Mesenchymal stem cell (in vitro differentiated cells and primary cell): ENCODE measurements around the gene ENG.
A peak's percentile ranks its signal among the peaks of the same experiment; 100 is the strongest.

ENCODE experiments used
- DNase-seq: peaks from one replicate; pipeline ENCODE4 v3.0.0-alpha.2; 2013
- H2AFZ ChIP-seq: one replicate; pipeline ENCODE4 v1.6.1; 2013; ENCODE audit warnings: low read depth, mild to moderate bottlenecking, control low read depth, inconsistent platforms, low read length, moderate library complexity
- H2AK5ac ChIP-seq: 2 replicates; pipeline ENCODE4 v1.6.1; 2013; ENCODE audit warnings: low read length, moderate library complexity, mild to moderate bottlenecking, inconsistent platforms; ENCODE audit not compliant: severe bottlenecking
- H2BK120ac ChIP-seq: one replicate; pipeline ENCODE4 v1.6.1; 2013; ENCODE audit warnings: low read depth, mild to moderate bottlenecking, inconsistent platforms, low read length, moderate library complexity
- H2BK12ac ChIP-seq, 2 experiments: one replicate each; pipeline ENCODE4 v1.6.1; 2013; ENCODE audit warnings: inconsistent platforms in 2 of 2, low read length in 2 of 2, mild to moderate bottlenecking in 2 of 2, moderate library complexity in 2 of 2, control low read depth in 1 of 2
- H2BK15ac ChIP-seq: one replicate; pipeline ENCODE4 v1.6.1; 2013; ENCODE audit warnings: mild to moderate bottlenecking, low read depth, inconsistent platforms; ENCODE audit not compliant: poor library complexity, severe bottlenecking
- H2BK5ac ChIP-seq: 2 replicates; pipeline ENCODE4 v1.6.1; 2013; ENCODE audit warnings: low read depth, mild to moderate bottlenecking, low read length, control low read depth, inconsistent platforms; ENCODE audit not compliant: poor library complexity, severe bottlenecking
- H3K14ac ChIP-seq, 2 experiments: one replicate each; pipeline ENCODE4 v1.6.1; 2013; ENCODE audit warnings: inconsistent platforms in 2 of 2, low read length in 2 of 2, control low read depth in 1 of 2, mild to moderate bottlenecking in 1 of 2, moderate library complexity in 1 of 2
- H3K18ac ChIP-seq, 2 experiments: one replicate each; pipeline ENCODE4 v1.6.1; 2013; ENCODE audit warnings: inconsistent platforms in 2 of 2, low read length in 2 of 2, control low read depth in 1 of 2, low read depth in 1 of 2, mild to moderate bottlenecking in 1 of 2
- H3K23ac ChIP-seq, 2 experiments: one replicate each; pipeline ENCODE4 v1.6.1; 2013; ENCODE audit warnings: inconsistent platforms in 2 of 2, low read length in 2 of 2, mild to moderate bottlenecking in 2 of 2, moderate library complexity in 2 of 2, control low read depth in 1 of 2
- H3K27ac ChIP-seq: 2 replicates; pipeline ENCODE4 v1.5.1; 2013; ENCODE audit warnings: mild to moderate bottlenecking, moderate library complexity, low read length, control low read depth, inconsistent platforms; ENCODE audit not compliant: poor library complexity, severe bottlenecking
- H3K27me3 ChIP-seq, 2 experiments: 2 replicates each; pipeline versions ENCODE4 v1.6.1 to v1.7.0; 2013; ENCODE audit warnings: low read length in 2 of 2, mild to moderate bottlenecking in 2 of 2, moderate library complexity in 2 of 2, control low read depth in 1 of 2, inconsistent platforms in 1 of 2; ENCODE audit not compliant: control insufficient read depth in 1 of 2, insufficient read depth in 1 of 2
- H3K36me3 ChIP-seq, 2 experiments: 2 replicates each; pipeline versions ENCODE4 v1.6.1 to v1.7.0; 2013; ENCODE audit warnings: low read length in 2 of 2, control low read depth in 1 of 2, inconsistent platforms in 1 of 2, low read depth in 1 of 2, mild to moderate bottlenecking in 1 of 2; ENCODE audit not compliant: insufficient read depth in 2 of 2, control insufficient read depth in 1 of 2
- H3K4ac ChIP-seq, 2 experiments: one replicate each; pipeline ENCODE4 v1.6.1; 2013; ENCODE audit warnings: inconsistent platforms in 2 of 2, low read length in 2 of 2, mild to moderate bottlenecking in 2 of 2, moderate library complexity in 2 of 2, control low read depth in 1 of 2, low read depth in 1 of 2
- H3K4me1 ChIP-seq: 2 replicates; pipeline ENCODE4 v1.6.1; 2013; ENCODE audit warnings: low read depth, low read length, control low read depth; ENCODE audit not compliant: control insufficient read depth, insufficient read depth
- H3K4me2 ChIP-seq: 2 replicates; pipeline ENCODE4 v1.6.1; 2013; ENCODE audit warnings: low read length, mild to moderate bottlenecking, inconsistent platforms; ENCODE audit not compliant: poor library complexity, severe bottlenecking
- H3K4me3 ChIP-seq, 2 experiments: 2 replicates each; pipeline versions ENCODE4 v1.5.1 to v1.7.0; 2013; ENCODE audit warnings: low read length in 2 of 2, mild to moderate bottlenecking in 2 of 2, control low read depth in 1 of 2, low read depth in 1 of 2; ENCODE audit not compliant: insufficient read depth in 1 of 2
- H3K79me1 ChIP-seq: replicated peaks from 2 replicates; pipeline ENCODE4 v1.6.1; 2013; ENCODE audit warnings: mild to moderate bottlenecking, control low read depth, low read length, inconsistent platforms; ENCODE audit not compliant: poor library complexity, severe bottlenecking
- H3K9ac ChIP-seq: 2 replicates; pipeline ENCODE4 v1.7.0; 2013; ENCODE audit warnings: mild to moderate bottlenecking, low read length, moderate library complexity
- H3K9me3 ChIP-seq: 2 replicates; pipeline ENCODE4 v1.7.0; 2013; ENCODE audit warnings: mild to moderate bottlenecking, low read length; ENCODE audit not compliant: control insufficient read depth
- H4K8ac ChIP-seq: one replicate; pipeline ENCODE4 v1.6.1; 2013; ENCODE audit warnings: inconsistent platforms, mild to moderate bottlenecking, low read length, moderate library complexity
- H4K91ac ChIP-seq: one replicate; pipeline ENCODE4 v1.6.1; 2013; ENCODE audit warnings: mild to moderate bottlenecking, low read length, inconsistent platforms
- WGBS: methylation state at CpG from one replicate; pipeline ENCODE4 v1.1.7; 2013; ENCODE audit warnings: mixed read lengths; 5-methylcytosine and 5-hydroxymethylcytosine counted together

ENG gene

GRCh38 chr9:127876026-127876763, 21.7 kb upstream of the ENG start:
- Histone ChIP-seq H3K23ac (peak overlapping the region in 1 of 2 experiments; percentile 51), H3K18ac (peak overlapping the region; percentile 65 to 90), H3K4me2 (peak overlapping the region; percentile 13), H3K14ac (peak overlapping the region in 1 of 2 experiments; percentile 80), H2BK15ac (peak overlapping the region; percentile 34), H2BK120ac (peak overlapping the region; percentile 51), H4K91ac (peak overlapping the region; percentile 87), H3K4ac (peak overlapping the region; percentile 56 to 94), H3K27ac (no peak overlapping the region), H3K79me1 (peaks cover 19% of the 10 kb centered on the region), H3K9ac (peak overlapping the region; percentile 93), H2BK5ac (no peak overlapping the region), H2AK5ac (peak overlapping the region; percentile 5), H2BK12ac (peak overlapping the region; percentile 29 to 61), H3K4me3 (peak overlapping the region in 1 of 2 experiments; percentile 90), H4K8ac (peak overlapping the region; percentile 56), H3K36me3 (peaks cover 28 to 33% of the 10 kb centered on the region in 2 experiments), H2AFZ (no peak overlapping the region), H3K27me3 (no peaks in the 10 kb centered on the region), H3K9me3 (no peaks in the 10 kb centered on the region), H3K4me1 (peaks cover 43% of the 10 kb centered on the region)
- WGBS, result 89% methylated on average over 11 of the region's 14 CpGs
- DNase-seq, result no peak

GRCh38 chr9:127875306-127875966, 21.0 kb upstream of the ENG start:
- H3K9ac ChIP-seq, result peak overlapping the region; percentile 77
- H3K4me1 ChIP-seq, result peaks cover 43% of the 10 kb centered on the region
- H2BK15ac ChIP-seq, result peak overlapping the region; percentile 55
- peak overlapping the region; percentile 65 to 95 for H3K18ac ChIP-seq
- no peaks in the 10 kb centered on the region for H3K9me3 ChIP-seq
- peak overlapping the region; percentile 19 for H2BK120ac ChIP-seq
- no peak overlapping the region for H2AFZ ChIP-seq
- peak overlapping the region in 1 of 2 experiments; percentile 90 for H3K14ac ChIP-seq
- H3K27ac ChIP-seq, result no peak overlapping the region
- peak overlapping the region; percentile 30 for H3K4me2 ChIP-seq
- peak overlapping the region in 1 of 2 experiments; percentile 51 for H3K23ac ChIP-seq
- H3K4me3 ChIP-seq, result peak overlapping the region in 1 of 2 experiments; percentile 75
- WGBS, result 70% methylated on average over 10 of the region's 10 CpGs
- peak overlapping the region; percentile 43 for H2AK5ac ChIP-seq
- H4K8ac ChIP-seq, result peak overlapping the region; percentile 56
- peaks cover 35 to 41% of the 10 kb centered on the region in 2 experiments for H3K36me3 ChIP-seq
- peak overlapping the region; percentile 43 to 65 for H3K4ac ChIP-seq
- H2BK12ac ChIP-seq, result peak overlapping the region; percentile 29 to 82
- peak; percentile 83 for DNase-seq
- H3K79me1 ChIP-seq, result peaks cover 19% of the 10 kb centered on the region
- no peak overlapping the region for H2BK5ac ChIP-seq
- H4K91ac ChIP-seq, result peak overlapping the region; percentile 87
- H3K27me3 ChIP-seq, result no peaks in the 10 kb centered on the region

DNA sequence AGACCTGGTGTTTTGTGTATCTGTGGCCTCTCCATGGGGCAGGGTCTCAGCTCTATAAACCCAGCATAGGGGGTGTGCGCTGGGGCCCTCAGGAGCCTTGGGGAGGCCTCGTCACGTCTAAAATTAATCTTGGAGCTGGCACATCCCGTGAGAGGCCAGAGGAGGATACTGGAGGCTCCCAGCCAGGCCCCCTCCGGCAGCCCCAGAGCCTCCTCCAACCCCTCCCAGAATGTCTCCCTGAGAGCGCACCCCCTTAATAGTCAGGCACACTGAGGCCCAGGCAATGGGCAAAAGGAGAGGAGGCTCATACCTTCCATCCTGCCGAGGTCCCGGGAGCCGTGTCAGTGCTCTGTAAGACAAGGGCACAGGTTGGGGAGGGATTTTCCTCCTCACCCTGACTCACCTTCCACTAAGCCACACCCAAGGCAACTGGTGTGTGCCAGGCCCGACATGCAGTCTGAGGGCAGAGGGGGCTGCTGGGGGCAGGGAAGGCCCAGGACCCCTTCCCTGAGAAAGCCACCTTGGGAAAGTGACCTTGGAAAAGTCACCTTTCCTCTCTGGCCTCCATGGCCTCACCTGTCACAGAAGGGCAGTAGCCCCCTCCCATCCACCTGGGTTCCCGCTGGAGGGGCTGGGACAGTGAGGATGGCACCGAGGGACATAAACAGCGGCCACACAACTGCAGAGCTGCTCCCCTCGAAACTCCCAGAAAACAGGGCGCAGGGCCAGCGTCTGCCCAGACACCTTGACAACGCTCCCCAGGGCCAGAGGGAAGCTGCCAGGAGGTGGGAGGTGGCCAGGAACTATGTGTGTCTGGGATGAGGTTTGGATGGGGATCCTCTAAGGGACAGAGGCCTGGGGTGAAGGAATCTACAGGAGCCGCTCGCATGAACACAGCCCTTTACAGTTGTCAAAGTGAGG, 20.1 kb upstream of the ENG start:
- H3K4ac ChIP-seq, result peak overlapping the region in 1 of 2 experiments; percentile 66
- peak overlapping the region; percentile 50 for H4K8ac ChIP-seq
- peak overlapping the region in 1 of 2 experiments; percentile 95 for H3K18ac ChIP-seq
- peak overlapping the region; percentile 79 for H4K91ac ChIP-seq
- H3K27me3 ChIP-seq, result no peaks in the 10 kb centered on the region
- H3K14ac ChIP-seq, result no peak overlapping the region
- no peak overlapping the region for H3K27ac ChIP-seq
- 97% methylated on average over 16 of the region's 19 CpGs for WGBS
- no peak overlapping the region for H2BK15ac ChIP-seq
- peaks cover 19% of the 10 kb centered on the region for H3K79me1 ChIP-seq
- no peak overlapping the region for H2BK5ac ChIP-seq
- peak overlapping the region in 1 of 2 experiments; percentile 75 for H3K4me3 ChIP-seq
- peak overlapping the region; percentile 79 to 82 for H2BK12ac ChIP-seq
- no peak overlapping the region for H2AK5ac ChIP-seq
- peak overlapping the region in 1 of 2 experiments; percentile 46 for H3K23ac ChIP-seq
- H3K4me2 ChIP-seq, result no peak overlapping the region
- peaks cover 41 to 44% of the 10 kb centered on the region in 2 experiments for H3K36me3 ChIP-seq
- H2AFZ ChIP-seq, result no peak overlapping the region
- no peaks in the 10 kb centered on the region for H3K9me3 ChIP-seq
- H3K4me1 ChIP-seq, result peaks cover 45% of the 10 kb centered on the region
- peak overlapping the region; percentile 19 for H2BK120ac ChIP-seq
- DNase-seq, result no peak
- peak overlapping the region; percentile 77 for H3K9ac ChIP-seq
